Mesendoderm (in vitro differentiated cells): ENCODE data around the gene VAT1L.

Source experiments
- DNase-seq: peaks from one replicate; pipeline ENCODE4 v3.0.0; 2013
- H2AK5ac ChIP-seq: 2 replicates; pipeline ENCODE4 v1.6.1; 2013; ENCODE audit warnings: low read length, inconsistent platforms
- H2BK120ac ChIP-seq: 2 replicates; pipeline ENCODE4 v1.6.1; 2013; ENCODE audit warnings: low read depth, mild to moderate bottlenecking, low read length, moderate library complexity, mixed read lengths
- H2BK15ac ChIP-seq: replicated peaks from 2 replicates; pipeline ENCODE4 v1.6.1; 2013; ENCODE audit warnings: low read depth, mild to moderate bottlenecking, moderate library complexity
- H2BK5ac ChIP-seq: 2 replicates; pipeline ENCODE4 v1.6.1; 2013; ENCODE audit warnings: low read length, inconsistent platforms
- H3K18ac ChIP-seq: 2 replicates; pipeline ENCODE4 v1.6.1; 2013; ENCODE audit warnings: mild to moderate bottlenecking, low read length, mixed read lengths
- H3K23ac ChIP-seq: one replicate; pipeline ENCODE4 v1.6.1; 2013; ENCODE audit warnings: low read length
- H3K27ac ChIP-seq: 2 replicates; pipeline ENCODE4 v1.5.1; 2013; ENCODE audit warnings: low read depth, mild to moderate bottlenecking, inconsistent platforms, low read length, moderate library complexity
- H3K27me3 ChIP-seq: 2 replicates; pipeline ENCODE4 v1.6.1; 2013; ENCODE audit warnings: low read length, control low read depth, mild to moderate bottlenecking, inconsistent platforms; ENCODE audit not compliant: insufficient read depth, poor library complexity
- H3K36me3 ChIP-seq: 2 replicates; pipeline ENCODE4 v1.6.1; 2013; ENCODE audit warnings: low read length, inconsistent platforms; ENCODE audit not compliant: control insufficient read depth, insufficient read depth
- H3K4ac ChIP-seq: one replicate; pipeline ENCODE4 v1.6.1; 2013; ENCODE audit warnings: low read depth, mild to moderate bottlenecking, low read length, moderate library complexity
- H3K4me1 ChIP-seq: 2 replicates; pipeline ENCODE4 v1.6.1; 2013; ENCODE audit warnings: low read depth, low read length, inconsistent platforms; ENCODE audit not compliant: control insufficient read depth
- H3K4me2 ChIP-seq: 2 replicates; pipeline ENCODE4 v1.6.1; 2013; ENCODE audit warnings: low read length
- H3K4me3 ChIP-seq: 2 replicates; pipeline ENCODE4 v1.5.1; 2013; ENCODE audit warnings: mild to moderate bottlenecking, low read length
- H3K56ac ChIP-seq: one replicate; pipeline ENCODE4 v1.6.1; 2013; ENCODE audit warnings: low read length
- H3K79me1 ChIP-seq: 2 replicates; pipeline ENCODE4 v1.6.1; 2013; ENCODE audit warnings: low read length, inconsistent platforms
- H3K79me2 ChIP-seq: 2 replicates; pipeline ENCODE4 v1.6.1; 2013; ENCODE audit warnings: mild to moderate bottlenecking, low read length; ENCODE audit not compliant: control insufficient read depth, insufficient read depth
- H3K9ac ChIP-seq: 2 replicates; pipeline ENCODE4 v1.6.1; 2013; ENCODE audit warnings: low read length, inconsistent platforms
- H4K5ac ChIP-seq: one replicate; pipeline ENCODE4 v1.6.1; 2013; ENCODE audit warnings: low read length
- H4K8ac ChIP-seq: one replicate; pipeline ENCODE4 v1.6.1; 2013; ENCODE audit warnings: low read depth, mild to moderate bottlenecking, control low read depth, low read length, moderate library complexity
- WGBS: extraction: QIAGEN DNeasy Blood & Tissue Kit; methylation state at CpG from one replicate; pipeline ENCODE4 v1.1.7; 2013; ENCODE audit warnings: low lambda C conversion rate, missing lambda C conversion rate; ENCODE audit not compliant: insufficient coverage; ENCODE audit errors: extremely low coverage; 5-methylcytosine and 5-hydroxymethylcytosine counted together

The VAT1L gene

GRCh38 chr16:77844801-77845200 is 56.4 kb downstream of the VAT1L start:
- Histone ChIP-seq H3K9ac (no peak overlapping the region), H3K4me2 (no peak overlapping the region), H2BK120ac (no peak overlapping the region), H3K79me2 (no peaks in the 10 kb centered on the region), H3K4ac (no peak overlapping the region), H3K23ac (no peak overlapping the region), H3K56ac (no peak overlapping the region), H3K4me3 (no peak overlapping the region), H2BK5ac (no peak overlapping the region), H4K5ac (no peak overlapping the region), H3K36me3 (no peaks in the 10 kb centered on the region), H3K27me3 (no peaks in the 10 kb centered on the region), H3K4me1 (no peaks in the 10 kb centered on the region), H3K79me1 (no peaks in the 10 kb centered on the region), H2BK15ac (no peak overlapping the region), H3K18ac (no peak overlapping the region), H2AK5ac (no peak overlapping the region), H4K8ac (no peak overlapping the region), H3K27ac (no peak overlapping the region)
- WGBS, result no CpG with 5 or more reads among the region's 4 CpGs
- DNase-seq, result no peak

GRCh38 chr16:77849646-77850258 is 61.4 kb downstream of the VAT1L start:
- DNase-seq, result no peak
- H3K79me2 ChIP-seq, result no peaks in the 10 kb centered on the region
- H2BK5ac ChIP-seq, result no peak overlapping the region
- no peak overlapping the region for H3K4me3 ChIP-seq
- H2BK15ac ChIP-seq, result no peak overlapping the region
- no peak overlapping the region for H2AK5ac ChIP-seq
- no peaks in the 10 kb centered on the region for H3K36me3 ChIP-seq
- no peak overlapping the region for H3K27ac ChIP-seq
- no peak overlapping the region for H3K23ac ChIP-seq
- H4K8ac ChIP-seq, result no peak overlapping the region
- no peak overlapping the region for H3K4me2 ChIP-seq
- H3K4me1 ChIP-seq, result no peaks in the 10 kb centered on the region
- H3K4ac ChIP-seq, result no peak overlapping the region
- no peaks in the 10 kb centered on the region for H3K27me3 ChIP-seq
- no CpG with 5 or more reads among the region's 13 CpGs for WGBS
- H3K56ac ChIP-seq, result no peak overlapping the region
- no peaks in the 10 kb centered on the region for H3K79me1 ChIP-seq
- no peak overlapping the region for H3K18ac ChIP-seq
- no peak overlapping the region for H3K9ac ChIP-seq
- H4K5ac ChIP-seq, result no peak overlapping the region
- no peak overlapping the region for H2BK120ac ChIP-seq

- Histone ChIP-seq H2AK5ac (no peak overlapping the region), H3K79me2 (no peaks in the 10 kb centered on the region), H4K5ac (no peak overlapping the region)
These were observed 62.4 kb downstream of the VAT1L start for GRCh38 chr16:77850636-77851333.

GRCh38 chr16:77853161-77853560 is 64.8 kb downstream of the VAT1L start:
- no peak overlapping the region for H3K27ac ChIP-seq
- H3K27me3 ChIP-seq, result no peaks in the 10 kb centered on the region
- no peak for DNase-seq
- H3K4me2 ChIP-seq, result no peak overlapping the region
- no peak overlapping the region for H4K8ac ChIP-seq
- no peaks in the 10 kb centered on the region for H3K4me1 ChIP-seq
- H3K4ac ChIP-seq, result no peak overlapping the region
- no peaks in the 10 kb centered on the region for H3K79me2 ChIP-seq
- no peak overlapping the region for H3K4me3 ChIP-seq
- no peaks in the 10 kb centered on the region for H3K36me3 ChIP-seq
- no peak overlapping the region for H2BK5ac ChIP-seq
- no CpG with 5 or more reads among the region's 5 CpGs for WGBS
- H3K18ac ChIP-seq, result no peak overlapping the region
- H2AK5ac ChIP-seq, result no peak overlapping the region
- no peaks in the 10 kb centered on the region for H3K79me1 ChIP-seq
- H2BK120ac ChIP-seq, result no peak overlapping the region
- H3K9ac ChIP-seq, result no peak overlapping the region
- H3K23ac ChIP-seq, result no peak overlapping the region
- H2BK15ac ChIP-seq, result no peak overlapping the region
- H3K56ac ChIP-seq, result no peak overlapping the region
- H4K5ac ChIP-seq, result no peak overlapping the region

More at GRCh38 chr16:77850636-77851333, 62.4 kb downstream of the VAT1L start:
- H3K23ac ChIP-seq, result no peak overlapping the region
- WGBS, result no CpG with 5 or more reads among the region's 8 CpGs
- H3K27me3 ChIP-seq, result no peaks in the 10 kb centered on the region
- H2BK5ac ChIP-seq, result no peak overlapping the region
- H2BK120ac ChIP-seq, result no peak overlapping the region
- no peaks in the 10 kb centered on the region for H3K36me3 ChIP-seq
- no peak overlapping the region for H3K18ac ChIP-seq
- no peak overlapping the region for H3K9ac ChIP-seq
- no peaks in the 10 kb centered on the region for H3K4me1 ChIP-seq
- no peak overlapping the region for H3K4me2 ChIP-seq
- H4K8ac ChIP-seq, result no peak overlapping the region
- H3K56ac ChIP-seq, result no peak overlapping the region
- H3K79me1 ChIP-seq, result no peaks in the 10 kb centered on the region
- no peak for DNase-seq
- H2BK15ac ChIP-seq, result no peak overlapping the region
- no peak overlapping the region for H3K27ac ChIP-seq
- H3K4me3 ChIP-seq, result no peak overlapping the region
- H3K4ac ChIP-seq, result no peak overlapping the region

GRCh38 chr16:77856438-77857160 is 68.2 kb downstream of the VAT1L start:
- H3K4me3 ChIP-seq, result no peak overlapping the region
- DNase-seq, result no peak

More at GRCh38 chr16:77856438-77857160, 68.2 kb downstream of the VAT1L start:
- Histone ChIP-seq H2AK5ac (no peak overlapping the region), H3K79me2 (no peaks in the 10 kb centered on the region), H3K9ac (no peak overlapping the region), H3K27ac (no peak overlapping the region), H3K56ac (no peak overlapping the region), H3K27me3 (no peaks in the 10 kb centered on the region), H4K5ac (no peak overlapping the region), H2BK120ac (no peak overlapping the region), H3K79me1 (no peaks in the 10 kb centered on the region), H3K23ac (no peak overlapping the region), H2BK15ac (no peak overlapping the region), H3K36me3 (no peaks in the 10 kb centered on the region), H3K4me2 (no peak overlapping the region), H2BK5ac (no peak overlapping the region), H3K4me1 (no peaks in the 10 kb centered on the region), H3K18ac (no peak overlapping the region), H4K8ac (no peak overlapping the region), H3K4ac (no peak overlapping the region)
- WGBS, result no CpG with 5 or more reads among the region's 11 CpGs
